ENCODE data around the gene FOXM1.

Gene FOXM1

GRCh38 chr12:2858944-2859421, 18.0 kb downstream of the FOXM1 start:
- TF ChIP-seq, protein P1, sequence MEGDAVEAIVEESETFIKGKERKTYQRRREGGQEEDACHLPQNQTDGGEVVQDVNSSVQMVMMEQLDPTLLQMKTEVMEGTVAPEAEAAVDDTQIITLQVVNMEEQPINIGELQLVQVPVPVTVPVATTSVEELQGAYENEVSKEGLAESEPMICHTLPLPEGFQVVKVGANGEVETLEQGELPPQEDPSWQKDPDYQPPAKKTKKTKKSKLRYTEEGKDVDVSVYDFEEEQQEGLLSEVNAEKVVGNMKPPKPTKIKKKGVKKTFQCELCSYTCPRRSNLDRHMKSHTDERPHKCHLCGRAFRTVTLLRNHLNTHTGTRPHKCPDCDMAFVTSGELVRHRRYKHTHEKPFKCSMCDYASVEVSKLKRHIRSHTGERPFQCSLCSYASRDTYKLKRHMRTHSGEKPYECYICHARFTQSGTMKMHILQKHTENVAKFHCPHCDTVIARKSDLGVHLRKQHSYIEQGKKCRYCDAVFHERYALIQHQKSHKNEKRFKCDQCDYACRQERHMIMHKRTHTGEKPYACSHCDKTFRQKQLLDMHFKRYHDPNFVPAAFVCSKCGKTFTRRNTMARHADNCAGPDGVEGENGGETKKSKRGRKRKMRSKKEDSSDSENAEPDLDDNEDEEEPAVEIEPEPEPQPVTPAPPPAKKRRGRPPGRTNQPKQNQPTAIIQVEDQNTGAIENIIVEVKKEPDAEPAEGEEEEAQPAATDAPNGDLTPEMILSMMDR (IDR thresholded peaks at IDR 0.05; ENCODE audit: low read depth, low read length), result no peak
- H3K4me3 ChIP-seq (ENCODE audit: low read depth, low read length), result no peak overlapping the region

DNA sequence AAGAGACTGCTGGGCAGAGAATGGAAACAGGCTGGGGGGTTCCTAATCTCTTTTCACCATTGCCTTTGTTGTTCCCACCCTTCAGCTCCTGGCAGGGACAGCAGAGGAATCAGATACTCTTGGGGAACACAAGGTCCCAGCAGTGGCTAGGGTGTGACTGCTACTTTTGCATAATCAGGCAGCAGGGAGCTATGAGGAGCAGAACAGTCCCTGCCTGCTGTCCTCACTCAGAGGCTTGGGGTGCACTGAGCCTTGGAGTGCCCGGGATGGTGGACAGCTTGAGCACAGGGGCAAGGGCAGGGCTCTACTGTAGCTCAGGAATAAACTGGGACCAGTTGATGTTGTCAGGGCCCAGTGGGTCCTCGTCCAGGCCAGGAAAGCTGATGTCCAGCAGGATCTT, 18.6 kb downstream of the FOXM1 start:
- TF ChIP-seq, protein P1 (IDR thresholded peaks at IDR 0.05; ENCODE audit: low read depth, low read length), result no peak

GRCh38 chr12:2857576-2857975, 19.4 kb downstream of the FOXM1 start:
- TF ChIP-seq, protein P1 (IDR thresholded peaks at IDR 0.05; ENCODE audit: low read depth, low read length), result no peak
- H3K4me3 ChIP-seq (ENCODE audit: low read depth, low read length), result no peak overlapping the region

More for the DNA sequence above, 18.6 kb downstream of the FOXM1 start:
- H3K4me3 ChIP-seq (ENCODE audit: low read depth, low read length), result no peak overlapping the region

DNA sequence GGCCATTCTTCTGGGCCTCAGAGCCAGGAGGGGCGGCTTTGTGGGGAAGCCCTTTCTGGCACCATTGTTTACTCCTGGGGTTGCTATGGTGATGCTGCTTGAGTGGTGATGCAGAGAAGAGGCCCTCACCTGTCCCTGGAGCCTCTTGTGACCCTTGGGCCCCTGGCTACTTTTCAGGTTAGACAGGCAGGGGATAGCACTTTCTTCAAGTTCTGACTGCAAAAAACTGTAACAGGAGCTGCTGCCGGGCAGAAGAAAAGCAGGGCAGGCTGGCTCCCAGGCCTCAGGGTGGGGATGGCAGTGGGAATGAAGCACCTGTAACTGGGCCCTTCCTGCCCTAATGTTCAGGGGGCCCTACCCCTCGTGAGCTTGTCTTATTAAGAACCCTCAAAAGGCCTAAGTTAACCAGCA, 19.9 kb downstream of the FOXM1 start, which contains the start of gene TEX52:
TEX52 (minus strand) TSS at position 19 of the 411 bp plus-strand sequence; CDS start at position 6, 13 bp downstream.
- TF ChIP-seq, protein P1 (IDR thresholded peaks at IDR 0.05; ENCODE audit: low read depth, low read length), result no peak
- no peak within 1 kb of the TSS for H3K4me3 ChIP-seq (ENCODE audit: low read depth, low read length)

DNA sequence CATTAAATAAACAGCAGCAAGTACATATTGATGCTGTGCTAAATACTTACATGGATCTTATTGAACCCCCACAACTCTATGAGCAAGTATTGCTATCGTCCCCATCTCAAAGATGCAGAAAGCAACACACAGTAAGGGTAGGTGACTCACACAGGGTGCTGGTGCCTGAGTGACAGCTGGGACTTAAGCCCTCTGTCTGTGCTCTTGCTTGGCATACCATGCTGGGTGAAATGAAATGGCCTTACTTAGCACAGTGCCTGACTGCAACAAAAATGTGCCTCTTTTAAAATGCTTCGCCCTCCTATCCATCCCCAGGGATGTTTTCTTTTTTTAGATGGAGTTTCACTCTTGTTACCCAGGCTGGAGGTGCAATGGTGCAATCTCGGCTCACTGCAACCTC, 20.9 kb downstream of the FOXM1 start:
- TF ChIP-seq, protein P1 (IDR thresholded peaks at IDR 0.05; ENCODE audit: low read depth, low read length), result no peak
- no peak overlapping the region for H3K4me3 ChIP-seq (ENCODE audit: low read depth, low read length)

DNA sequence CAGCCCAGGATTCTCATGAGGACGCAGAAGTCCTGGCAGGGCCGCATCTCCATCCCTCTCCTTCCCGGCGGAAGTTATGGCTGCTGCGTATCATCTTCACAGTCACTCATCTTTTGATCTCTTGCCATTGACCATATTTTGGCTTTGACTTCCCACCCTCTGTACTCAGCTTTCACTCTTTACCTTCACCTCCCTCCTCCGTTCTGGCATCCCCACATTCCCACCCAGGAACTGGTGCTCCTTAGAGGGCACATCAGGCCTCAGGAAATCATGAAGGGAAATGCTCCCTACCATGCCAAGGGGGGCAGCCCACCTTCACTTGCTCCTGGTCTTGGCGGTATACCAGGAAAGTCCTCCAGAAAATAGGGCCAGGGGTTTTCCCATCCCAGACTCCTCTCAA, 21.4 kb downstream of the FOXM1 start:
- TF ChIP-seq, protein P1 (IDR thresholded peaks at IDR 0.05; ENCODE audit: low read depth, low read length), result no peak
- H3K4me3 ChIP-seq (ENCODE audit: low read depth, low read length), result no peak overlapping the region

DNA sequence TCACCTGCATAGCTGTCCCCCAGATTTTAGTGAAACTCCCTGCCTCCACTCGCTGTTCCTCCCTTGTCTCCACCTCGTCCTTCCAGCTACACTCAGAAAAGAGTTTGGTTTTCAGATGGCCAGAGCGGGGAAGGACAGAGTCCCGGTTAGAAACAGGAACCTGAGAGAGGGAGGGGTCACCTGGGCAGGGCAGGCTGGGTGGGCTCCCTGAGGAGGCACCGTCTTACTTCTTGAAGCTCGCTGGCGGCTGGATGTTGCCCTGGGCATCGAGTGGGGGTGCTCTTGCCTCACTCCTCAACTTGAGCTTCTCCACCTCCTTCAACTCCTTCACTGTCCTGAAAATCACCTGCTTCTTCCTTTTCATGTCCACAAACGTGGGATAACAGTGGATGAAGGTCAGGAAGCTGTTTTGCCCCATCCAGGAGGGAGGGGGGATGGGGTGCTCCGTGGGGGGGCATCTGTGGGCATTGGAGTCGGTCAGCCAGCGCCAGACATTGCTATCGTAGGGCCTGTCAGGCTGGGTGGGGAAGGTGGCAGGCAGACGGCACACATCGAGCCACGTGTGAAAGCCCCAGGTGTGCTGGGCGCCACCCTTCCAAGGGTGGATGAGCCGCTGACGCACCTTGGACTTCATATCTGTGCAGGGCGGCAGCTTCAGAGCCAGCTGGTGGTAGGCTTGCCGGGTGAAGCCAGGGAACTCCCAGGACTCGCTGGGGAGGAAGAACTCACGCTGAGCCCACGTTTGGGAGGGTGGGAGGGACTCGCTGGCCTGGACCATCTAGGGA, 22.1 kb downstream of the FOXM1 start:
- no peak overlapping the region for H3K4me3 ChIP-seq (ENCODE audit: low read depth, low read length)
- TF ChIP-seq, protein P1 (IDR thresholded peaks at IDR 0.05; ENCODE audit: low read depth, low read length), result no peak
